NOMO-1 (cell line): Measurements from ENCODE around the gene FAM241A.

Source experiments
- DNase-seq, 2 experiments: peaks; one replicate each; lab custom pipeline; 2025; ENCODE audit not compliant: unreplicated experiment in 2 of 2; lab: John Stamatoyannopoulos, UW

Gene FAM241A

DNA sequence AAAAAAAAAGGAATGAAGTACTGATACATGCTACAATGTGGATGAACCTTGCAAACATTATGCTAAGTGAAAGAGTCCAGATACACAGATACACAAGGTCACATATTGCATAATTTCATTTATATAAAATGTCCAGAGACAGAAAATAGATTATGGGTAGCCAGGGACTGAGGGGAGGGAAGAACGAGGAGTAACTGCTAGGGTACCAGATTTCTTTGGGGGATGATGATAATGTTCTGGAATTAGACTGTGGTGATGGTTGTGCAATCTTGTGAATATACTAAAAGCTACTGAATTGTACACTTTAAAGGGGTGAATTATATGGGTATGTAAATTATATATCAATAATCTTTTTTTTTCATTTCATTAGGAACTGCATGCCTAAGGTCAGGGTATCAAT, 65.5 kb downstream of the FAM241A start:
- DNase-seq, result no peak

DNA sequence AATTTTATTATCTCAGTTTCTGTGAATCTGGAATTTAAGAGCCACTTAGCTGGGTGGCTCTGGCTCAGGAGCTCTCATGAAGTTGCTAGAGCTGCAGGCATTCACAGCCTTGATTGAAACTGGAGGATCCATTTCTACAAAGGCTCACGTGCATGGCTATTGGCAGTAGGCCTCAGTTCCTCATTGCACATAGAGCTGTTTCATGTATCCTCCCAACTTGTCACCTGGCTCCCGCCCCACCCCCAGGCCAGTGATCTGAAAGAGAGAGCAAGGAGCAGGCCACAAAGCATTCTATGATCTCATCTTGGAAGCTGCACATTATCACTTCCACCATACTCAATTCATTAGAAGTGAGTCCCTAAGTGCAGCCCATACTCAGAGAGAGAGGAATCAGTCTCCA, 67.8 kb downstream of the FAM241A start:
- peak; percentile 18 to 57 for DNase-seq

DNA sequence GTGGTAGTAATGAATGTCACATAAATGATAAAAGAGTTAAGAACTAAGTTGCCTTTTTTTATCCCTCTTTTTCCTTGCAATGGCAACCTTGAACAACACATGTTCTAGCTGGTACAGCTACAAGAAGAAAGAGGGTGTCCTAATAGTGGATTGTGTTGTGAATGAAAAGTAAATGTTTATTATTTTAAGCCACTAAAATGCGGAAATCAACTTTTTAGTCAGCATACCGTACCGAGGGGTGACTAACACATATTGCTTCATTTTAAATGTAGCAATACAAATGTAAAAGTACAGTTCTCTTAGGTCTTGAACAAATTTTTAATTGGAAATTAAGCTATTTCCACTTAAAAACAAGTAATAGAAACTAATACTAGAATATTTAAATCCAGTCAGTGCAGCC, 68.6 kb downstream of the FAM241A start:
- peak; percentile 55 to 90 for DNase-seq

DNA sequence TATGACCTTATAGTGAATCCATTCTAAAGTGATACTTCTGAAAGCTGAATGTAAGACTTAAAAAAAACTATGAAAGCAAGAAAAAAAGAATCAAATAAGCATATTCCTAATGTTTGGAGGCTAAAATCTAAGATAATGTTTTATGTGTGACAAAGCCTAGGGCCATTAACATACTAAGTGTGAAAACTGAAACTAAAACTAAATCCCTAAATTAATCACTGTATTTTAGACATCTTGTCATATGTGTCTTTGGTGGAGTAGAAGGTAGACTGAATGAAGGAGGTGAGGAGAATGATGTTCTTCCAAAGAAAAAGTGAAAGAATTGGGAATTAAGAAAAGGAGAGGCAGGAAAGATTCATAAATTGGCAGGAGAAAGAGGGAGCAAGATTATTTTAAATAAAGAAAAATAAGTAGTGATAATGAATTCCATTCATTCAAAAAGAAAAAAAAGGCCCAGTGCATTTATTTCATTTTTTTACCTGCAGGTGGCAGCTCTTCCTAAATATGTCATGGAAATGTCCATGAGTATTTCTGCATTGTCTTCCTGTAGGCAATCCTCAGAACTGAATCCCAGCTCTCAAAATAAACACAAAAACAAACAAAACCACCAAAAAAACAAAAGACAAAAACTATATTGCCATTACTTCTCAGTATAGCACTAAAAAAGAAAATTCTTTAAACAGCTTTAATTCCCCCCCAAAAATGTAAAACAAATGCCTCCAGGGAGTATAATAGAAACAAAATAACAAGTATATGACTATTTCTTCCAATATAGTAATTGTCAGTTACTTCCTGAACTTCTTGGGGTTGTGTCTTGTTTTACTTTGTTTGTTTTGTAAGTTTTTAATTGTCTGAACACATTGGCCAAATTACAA, 69.4 kb downstream of the FAM241A start:
- DNase-seq, result peak in 1 of 2 experiments; percentile 28

DNA sequence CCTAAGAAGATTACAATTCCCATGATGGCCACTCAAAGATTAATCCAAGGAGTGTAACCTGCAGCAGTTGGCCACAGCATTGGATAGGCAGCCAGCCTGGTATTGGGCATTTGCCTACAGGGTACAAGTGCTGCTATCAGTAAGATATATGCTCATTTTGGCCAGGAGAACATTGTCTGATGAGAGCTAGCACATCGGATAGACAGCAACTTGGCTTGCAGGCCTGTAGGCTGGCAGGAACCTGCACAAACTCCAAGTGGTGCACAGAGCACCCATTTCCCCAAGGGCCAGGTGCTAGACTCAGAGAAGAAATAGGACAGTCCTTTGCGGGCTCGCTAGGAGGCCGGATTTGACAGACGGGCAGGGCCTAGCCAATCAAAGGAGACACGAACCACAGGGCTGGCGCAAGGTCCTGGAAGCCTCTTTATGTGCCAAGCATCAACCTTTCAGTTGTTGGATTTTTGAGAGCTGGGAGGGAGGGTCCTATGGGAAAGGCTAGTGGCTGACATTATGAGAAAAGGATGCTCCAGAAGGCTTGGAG, 74.6 kb downstream of the FAM241A start:
- no peak for DNase-seq

DNA sequence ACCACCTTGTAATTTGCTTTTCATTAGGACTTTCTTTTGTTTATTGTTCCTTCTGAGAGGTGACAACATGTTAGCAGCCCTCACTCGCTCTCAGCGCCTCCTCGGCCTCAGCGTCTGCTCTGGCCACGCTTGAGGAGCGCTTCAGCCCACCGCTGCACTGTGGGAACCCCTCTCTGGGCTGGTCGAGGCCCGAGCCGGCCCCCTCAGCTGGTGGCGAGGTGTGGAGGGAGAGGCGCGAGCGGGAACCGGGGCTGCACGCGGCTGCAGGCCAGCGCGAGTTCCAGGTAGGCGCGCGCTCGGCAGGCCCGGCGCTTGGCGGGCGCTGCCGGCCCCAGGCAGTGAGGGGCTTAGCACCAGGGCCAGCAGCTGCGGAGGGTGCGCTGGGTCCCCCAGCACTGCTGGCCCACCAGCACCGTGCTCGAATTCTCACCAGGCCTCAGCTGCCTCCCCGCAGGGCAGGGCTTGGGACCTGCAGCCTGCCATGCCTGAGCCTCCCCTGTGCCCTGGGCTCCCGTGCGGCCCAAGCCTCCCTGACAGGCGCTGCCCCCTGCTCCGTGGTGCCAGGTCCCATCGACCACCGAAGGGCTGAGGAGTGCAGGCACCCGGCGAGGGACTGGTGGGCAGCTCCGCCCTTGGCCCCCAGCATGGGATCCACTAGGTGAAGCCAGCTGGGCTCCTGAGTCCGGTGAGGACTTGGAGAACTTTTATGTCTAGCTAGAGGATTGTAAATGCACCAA, 77.1 kb downstream of the FAM241A start:
- DNase-seq, result no peak

DNA sequence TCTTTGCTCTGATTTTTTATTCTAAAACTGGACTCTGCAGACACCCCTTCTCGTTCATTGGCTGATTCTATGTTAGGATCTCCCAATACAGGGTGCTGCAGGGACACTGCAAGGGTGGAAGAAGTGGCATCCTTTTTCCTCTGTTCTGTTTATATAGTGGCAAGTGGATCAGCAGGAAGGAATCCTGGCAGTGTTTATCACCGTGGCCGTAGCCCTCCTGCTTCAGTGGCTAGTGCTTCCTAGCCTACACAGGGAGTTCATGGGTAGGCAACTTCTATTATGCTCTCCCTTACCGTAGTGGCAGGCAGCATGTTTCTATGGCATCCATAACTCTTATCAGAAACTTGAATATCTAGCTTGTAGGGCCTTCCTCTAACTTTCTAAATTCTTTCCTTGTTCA, 79.9 kb downstream of the FAM241A start:
- DNase-seq, result no peak

DNA sequence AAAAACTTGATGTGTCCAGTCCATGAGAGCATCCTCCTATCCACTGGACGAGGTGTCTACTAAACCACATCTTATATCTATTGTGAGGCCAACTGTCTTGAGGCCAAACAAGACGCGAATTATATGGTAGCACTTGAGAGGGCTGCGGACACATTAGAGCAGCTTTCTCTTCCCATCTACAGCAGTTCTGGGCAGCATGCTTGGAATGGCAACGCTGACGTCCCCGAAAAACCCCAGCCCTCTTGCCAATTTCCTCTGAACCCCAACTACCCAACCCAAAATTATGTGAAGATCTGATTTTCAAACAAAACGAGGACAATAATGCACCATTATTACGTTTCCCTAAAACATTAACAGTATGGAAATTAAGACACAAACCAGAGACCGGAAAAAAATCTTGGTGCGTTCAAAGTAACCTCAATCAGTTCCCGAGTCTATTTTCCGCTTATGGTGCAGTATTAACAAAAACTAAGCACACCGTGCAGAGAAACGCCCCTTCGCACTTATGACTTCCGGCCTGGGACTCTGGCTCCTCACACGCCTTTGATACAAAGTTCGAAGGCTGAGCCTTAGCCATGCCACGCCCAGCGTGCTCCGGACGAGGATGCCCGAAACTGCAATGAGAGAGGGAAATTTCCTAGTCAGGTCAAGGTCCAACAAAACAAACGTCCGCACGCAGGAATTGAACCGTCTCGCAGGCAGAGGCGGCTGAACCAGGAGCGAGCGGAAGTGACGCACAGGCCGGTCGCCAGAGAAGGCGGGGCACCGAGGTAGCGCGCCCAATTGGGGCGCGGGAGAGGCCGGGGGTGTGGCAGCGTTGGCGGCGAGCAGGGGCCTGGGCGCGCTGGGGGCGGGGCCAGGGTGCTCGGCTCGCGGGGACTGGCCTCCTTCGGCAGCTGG, 85.9 kb downstream of the FAM241A start:
- DNase-seq, result peak; percentile 96 to 97

DNA sequence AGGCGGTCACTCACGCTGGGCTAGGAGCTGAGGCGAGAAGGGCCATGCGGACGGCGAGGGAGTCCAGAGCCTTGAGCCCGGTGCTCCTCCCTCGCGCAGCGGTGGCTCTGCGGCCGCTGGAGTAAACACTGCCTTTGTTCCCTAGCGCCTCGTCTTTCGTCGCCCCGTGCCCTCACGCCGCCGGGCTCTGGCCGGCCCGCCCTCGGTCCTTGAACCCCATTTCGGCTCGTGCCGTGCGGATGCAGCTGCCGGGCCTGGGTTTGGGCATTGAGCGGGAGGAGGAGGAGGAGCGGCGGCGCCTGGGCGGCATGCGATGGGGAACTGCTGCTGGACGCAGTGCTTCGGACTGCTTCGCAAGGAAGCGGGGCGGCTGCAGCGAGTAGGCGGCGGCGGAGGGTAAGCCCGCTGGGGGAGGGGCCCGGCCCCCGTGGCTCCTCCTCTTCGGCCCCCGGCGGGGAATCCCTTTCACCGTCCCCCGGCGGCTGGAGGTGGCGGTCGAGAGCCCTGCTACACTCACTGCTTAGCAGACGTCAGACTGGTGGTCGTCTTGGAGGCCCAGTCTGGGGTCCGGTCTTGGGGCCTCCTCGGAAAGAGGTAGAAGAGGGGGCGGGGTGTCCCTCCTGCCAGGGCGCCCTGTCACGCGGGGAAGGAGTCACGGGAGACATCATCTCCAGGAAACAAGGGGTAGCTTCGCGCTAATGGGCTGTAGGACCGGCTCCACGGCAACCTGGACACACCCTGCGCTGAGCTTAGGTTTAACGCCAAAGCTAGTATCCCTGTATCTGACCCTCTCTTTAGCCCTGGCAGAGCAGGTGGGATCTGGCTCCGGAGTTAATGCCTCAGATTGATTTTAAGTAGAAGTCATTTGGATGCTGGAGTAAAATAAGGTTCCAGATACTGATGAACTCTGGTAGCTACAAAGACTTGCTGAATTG, 86.8 kb downstream of the FAM241A start, which contains the start of gene AP1AR:
AP1AR (plus strand) TSS at position 9 of the 935 bp plus-strand sequence; CDS start at position 314, 305 bp downstream.
- DNase-seq, result peak; percentile 78 to 83

DNA sequence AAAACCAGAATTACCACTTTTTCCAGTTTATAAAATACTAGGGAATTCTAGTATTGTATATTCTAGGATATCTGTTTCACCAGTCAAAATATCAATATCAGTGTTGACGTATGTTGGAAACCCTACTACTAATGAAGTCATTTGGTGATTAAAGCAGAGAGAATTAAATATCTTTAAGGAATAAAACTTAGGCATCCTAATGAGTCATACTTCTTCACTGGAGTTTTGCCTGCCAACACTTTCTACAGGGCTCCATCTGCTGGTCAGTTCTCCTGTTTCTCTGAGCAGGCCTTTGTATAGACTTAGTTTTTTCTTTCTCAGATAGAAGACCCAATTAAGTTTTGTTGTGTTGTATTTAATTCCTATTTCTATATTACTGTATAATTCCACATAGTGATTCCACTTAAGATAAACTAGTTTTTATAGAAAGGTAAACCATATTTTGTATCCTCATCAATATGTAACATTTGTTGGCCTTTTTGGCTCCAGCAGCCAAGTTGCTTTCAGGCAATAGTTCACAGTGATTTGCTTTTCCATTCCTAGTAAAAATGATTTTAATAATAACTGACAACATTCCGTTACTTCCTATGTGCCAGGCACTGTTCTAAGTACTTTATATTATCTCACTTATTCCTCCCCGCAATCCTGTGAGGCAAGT, 89.8 kb downstream of the FAM241A start:
- DNase-seq, result peak; percentile 20 to 55

DNA sequence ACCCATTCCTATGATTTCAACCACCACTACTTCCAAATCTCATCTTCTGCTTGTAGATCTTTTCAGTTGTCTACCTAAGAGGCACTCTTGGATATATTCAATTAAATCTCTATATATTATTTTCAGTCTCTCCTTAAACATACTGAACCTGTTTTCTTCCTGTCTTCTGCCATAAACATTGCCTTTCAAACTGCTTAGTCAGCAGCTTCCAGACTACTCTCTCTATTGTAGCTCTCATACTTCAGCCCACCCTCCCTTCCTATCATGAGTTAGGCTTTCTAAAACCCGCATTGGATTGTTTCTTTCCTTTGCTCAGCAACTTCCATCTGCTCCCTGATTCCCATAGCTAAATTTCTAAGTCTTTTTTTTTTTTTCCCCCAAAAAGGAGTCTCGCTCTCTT, 90.8 kb downstream of the FAM241A start:
- no peak for DNase-seq

DNA sequence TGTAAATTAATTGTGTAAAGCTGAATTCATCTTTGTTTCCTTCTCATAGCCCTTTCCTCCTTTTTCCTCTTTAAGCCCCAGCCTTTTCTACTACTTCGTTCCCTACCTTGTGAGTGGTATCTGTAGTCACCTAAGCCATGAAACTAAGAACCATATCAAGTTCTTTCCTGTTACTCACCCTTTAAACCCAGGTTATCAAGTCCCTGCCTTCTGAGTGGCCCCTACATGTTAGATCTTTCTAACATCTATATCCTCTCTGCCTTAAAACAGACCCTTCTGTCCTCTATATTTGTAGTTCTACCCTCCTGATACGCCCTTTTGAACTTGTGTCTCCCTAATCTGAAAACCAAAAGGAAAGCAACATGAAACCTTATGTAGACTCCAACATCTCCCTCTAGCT, 93.6 kb downstream of the FAM241A start:
- DNase-seq, result no peak
